ENCODE data around the gene RTN4R.

DNA sequence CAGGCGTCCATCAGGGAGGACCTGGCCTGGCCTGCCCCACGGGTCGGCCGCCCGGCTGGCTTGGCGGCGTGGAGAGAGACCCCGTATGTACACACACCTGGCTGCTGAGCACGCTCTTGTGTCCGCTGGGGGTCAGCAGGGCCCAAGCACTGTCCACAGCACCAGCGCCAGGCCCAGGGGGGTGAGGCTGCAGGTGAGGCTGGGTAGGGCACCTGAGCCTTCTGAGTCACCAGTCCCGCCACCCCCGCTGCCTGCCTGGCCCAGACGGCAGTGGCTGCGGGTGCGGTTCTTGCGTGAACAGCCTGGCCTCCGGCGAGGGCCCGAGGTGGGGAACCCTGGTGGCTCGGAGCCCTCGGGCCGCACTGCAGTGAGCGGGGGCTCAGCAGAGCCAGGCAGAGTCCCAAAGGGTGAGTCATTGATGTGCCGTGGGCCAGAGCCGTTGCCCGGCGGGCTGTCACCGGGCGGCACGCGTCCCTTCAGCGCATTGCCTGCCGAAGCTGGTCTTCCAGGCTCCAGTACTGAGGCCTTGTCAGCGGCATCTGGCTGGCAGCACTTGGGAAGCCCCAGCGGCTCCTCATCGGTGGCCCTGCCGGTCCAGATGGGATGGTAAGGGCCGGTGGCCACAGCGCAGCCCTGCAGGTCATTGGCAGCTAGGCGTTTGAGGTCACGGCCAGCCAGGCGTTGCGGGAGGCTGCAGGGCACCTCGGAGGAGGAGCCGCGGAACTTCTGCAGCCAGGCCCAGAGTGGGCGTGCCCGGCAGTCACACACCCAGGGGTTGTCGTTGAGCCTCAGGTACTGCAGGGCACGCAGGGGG is 26.3 kb downstream of the RTN4R start:
- TF ChIP-seq CTCF (conservative IDR thresholded peaks at IDR 0.05; ENCODE audit: low read depth in 2 of 2) (no peak), REST (IDR thresholded peaks at IDR 0.05; ENCODE audit: unreplicated experiment) (no peak), JUNB (IDR thresholded peaks at IDR 0.05; ENCODE audit: unreplicated experiment) (no peak), POLR2AphosphoS5 (IDR thresholded peaks at IDR 0.05; ENCODE audit: low read depth) (no peak), ZNF331 (CRISPR knock-in tag; IDR thresholded peaks at IDR 0.05; ENCODE audit: low read depth) (no peak), CREB1 (CRISPR knock-in tag; IDR thresholded peaks at IDR 0.05; ENCODE audit: low read depth) (no peak)
